Middle frontal gyrus (tissue), 1 donor: ENCODE measurements around the gene SPINK4.

Experiments
- DNase-seq: peaks from one replicate; pipeline ENCODE4 v3.0.0-alpha.2; 2015; ENCODE audit warnings: low spot score; ENCODE audit errors: extremely low spot score

Gene SPINK4

GRCh38 chr9:33256236-33256635 is 16.3 kb downstream of the SPINK4 start:
- no peak for DNase-seq

DNA sequence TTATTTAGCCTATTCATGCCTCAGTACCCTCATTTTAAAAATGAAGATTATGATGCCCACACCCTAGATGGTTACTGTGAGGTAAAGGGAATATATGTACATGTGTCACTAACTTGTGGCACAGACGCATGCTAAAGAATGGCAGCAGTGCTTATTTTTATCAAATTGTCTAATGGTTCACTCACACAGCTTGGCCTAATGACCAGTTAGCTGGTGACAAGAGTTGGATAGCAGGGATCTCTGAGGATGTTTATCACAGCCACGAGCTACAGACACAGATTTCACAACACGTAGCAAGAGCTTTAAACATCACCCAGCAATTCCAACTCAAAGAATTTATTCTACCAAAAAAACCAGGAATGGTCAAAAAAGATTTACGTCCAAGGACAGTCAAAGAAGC is 17.3 kb downstream of the SPINK4 start:
- no peak for DNase-seq

- DNase-seq = no peak
These were observed 20.4 kb downstream of the SPINK4 start for GRCh38 chr9:33260372-33260771.

GRCh38 chr9:33263131-33264002 is 23.4 kb downstream of the SPINK4 start:
- DNase-seq = no peak

DNA sequence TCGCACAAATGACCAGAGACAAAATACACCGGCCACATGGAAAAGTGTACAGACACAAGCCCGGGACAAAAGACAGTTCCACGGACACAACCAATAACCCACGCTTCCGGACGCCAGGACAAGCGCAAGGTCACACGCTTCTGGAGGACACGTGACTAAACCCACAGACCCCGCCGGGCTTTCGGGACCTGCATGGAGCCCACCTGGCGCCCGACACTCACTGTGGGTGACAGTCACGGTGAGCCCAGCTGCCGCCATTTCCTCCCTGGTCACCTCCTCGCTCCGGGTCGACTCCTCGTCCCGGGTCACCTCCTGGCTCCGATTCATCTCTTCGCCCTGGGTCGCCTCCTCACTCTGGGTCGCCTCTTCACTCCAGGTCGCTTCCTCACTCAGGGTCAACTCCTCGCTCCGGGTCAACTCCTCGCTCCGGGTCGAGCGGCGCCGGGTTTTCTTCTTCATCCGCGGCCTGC is 24.1 kb downstream of the SPINK4 start:
- DNase-seq = no peak

GRCh38 chr9:33264473-33265177 is 24.7 kb downstream of the SPINK4 start, which contains the start of the genes BAG1 and CHMP5:
Gene BAG1, minus strand, starts transcription at chr9:33264708.
Gene CHMP5, plus strand, starts transcription at chr9:33265049. Its CDS starts 30 bp downstream, at chr9:33265079.
- DNase-seq = peak; percentile 96

DNA sequence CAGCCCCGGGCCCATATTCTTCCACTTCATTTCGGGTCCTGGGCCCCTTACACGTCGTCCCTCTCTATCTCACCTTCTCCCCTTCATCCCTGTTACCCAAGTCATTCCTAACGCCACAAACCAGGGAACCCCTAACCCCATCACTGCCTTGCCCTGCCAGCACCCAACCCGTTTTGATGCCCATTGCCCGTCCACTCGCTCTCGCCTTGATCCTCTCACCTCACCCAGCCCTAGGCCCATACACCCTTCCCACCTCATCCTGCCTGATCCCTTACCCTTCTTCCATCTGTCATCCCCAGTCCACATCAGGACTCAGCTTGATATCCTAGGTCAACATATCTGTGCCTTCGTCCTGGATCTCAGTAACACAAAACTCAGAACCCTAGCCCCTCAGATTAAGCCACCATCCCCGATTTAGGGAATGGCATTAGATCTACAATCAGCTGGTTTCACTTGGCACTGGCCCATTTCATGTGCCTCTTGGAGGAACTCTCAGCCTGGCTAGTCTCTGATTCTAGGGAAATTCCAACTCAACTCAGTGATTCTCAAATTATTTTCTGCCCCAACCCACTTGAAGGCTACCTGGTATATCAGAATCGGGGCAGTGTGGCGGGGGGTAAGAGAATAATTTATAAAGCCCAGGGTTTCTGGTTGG is 25.4 kb downstream of the SPINK4 start:
- no peak for DNase-seq

GRCh38 chr9:33267151-33267767 is 27.3 kb downstream of the SPINK4 start:
- DNase-seq = no peak

DNA sequence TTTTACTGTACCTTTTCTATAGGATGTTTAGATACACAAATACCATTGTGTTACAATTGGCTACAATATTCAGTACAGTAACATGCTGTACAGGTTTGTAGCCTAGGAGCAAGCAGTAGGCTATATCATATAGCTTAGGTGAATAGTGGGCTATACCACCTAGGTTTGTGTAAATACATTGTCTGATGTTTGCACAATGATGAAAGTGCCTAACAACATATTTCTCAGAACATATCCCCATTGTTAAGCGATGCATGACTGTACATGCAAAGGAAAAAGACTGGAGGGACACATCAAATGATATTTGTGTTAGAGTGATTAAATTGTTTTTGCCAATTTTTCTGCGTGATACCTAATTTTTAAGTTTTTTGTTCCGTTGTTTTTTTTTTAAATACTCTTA is 30.2 kb downstream of the SPINK4 start:
- no peak for DNase-seq

DNA sequence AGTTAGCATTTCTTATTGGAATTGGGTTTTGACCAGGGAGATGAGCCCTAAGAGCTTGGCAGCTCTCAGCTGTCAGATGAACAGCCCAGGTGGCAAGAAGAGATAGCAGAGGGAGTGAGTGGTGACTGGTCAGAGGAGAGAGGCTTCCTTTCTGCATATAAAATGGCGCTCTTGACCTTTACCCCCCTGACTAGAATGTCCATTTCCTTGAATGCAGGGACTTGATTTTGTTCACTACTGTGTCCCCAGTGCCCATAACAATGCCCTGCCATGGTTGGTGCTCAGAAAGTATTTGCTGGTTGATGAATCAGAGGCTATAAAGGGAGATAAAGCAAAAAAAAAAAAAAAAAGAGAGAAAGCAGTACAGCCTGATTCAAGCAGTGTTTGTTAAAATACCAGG is 32.1 kb downstream of the SPINK4 start:
- no peak for DNase-seq

DNA sequence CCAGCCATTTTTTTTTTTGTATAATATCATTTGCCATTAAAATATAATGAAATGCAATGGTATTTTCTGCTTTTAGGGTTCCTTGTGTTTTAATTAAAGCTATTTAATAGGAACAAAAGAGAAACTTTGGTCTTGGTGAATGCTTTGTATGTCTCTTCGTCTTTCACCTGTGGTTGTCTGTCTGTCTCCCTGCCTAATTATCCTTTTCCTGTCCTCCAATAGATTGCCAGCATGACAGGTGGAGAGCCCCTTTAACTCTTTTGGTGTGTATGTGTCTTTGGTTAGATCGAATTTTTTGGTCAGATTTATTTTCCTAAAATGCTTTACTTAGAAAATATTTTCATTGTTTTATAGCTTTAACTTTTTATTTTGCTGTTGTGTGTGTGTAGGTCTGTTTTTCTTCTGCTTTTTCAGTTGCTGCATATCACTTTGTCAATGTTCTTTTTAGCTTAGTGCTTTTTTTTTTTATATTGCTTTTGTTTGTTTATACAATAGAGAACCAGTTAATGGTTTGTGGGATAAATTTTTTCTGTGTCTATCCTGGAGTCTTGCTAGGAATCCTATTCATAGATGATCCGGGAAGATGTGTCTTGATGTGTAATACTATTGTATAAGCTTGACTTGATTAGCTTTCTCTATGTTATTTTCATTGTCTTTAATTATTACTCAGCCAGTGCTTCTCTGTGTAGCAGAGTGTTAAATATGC is 33.5 kb downstream of the SPINK4 start:
- DNase-seq = no peak

DNA sequence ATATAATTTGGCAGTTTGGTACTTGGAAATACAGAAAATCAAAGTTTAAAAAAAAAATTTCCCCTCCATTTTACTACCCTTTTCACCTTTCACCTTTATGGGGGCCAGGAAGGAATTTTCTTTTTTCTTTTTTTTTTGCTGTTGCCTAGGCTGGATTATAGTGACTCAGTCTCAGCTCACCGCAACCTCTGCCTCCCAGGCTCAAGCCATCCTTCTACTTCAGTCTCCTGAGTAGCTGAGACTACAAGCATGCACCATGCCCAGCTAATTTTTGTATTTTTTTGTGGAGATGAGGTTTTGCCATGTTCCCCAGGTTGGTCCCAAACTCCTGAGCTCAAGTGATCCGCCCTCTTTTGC is 34.0 kb downstream of the SPINK4 start:
- no peak for DNase-seq

DNA sequence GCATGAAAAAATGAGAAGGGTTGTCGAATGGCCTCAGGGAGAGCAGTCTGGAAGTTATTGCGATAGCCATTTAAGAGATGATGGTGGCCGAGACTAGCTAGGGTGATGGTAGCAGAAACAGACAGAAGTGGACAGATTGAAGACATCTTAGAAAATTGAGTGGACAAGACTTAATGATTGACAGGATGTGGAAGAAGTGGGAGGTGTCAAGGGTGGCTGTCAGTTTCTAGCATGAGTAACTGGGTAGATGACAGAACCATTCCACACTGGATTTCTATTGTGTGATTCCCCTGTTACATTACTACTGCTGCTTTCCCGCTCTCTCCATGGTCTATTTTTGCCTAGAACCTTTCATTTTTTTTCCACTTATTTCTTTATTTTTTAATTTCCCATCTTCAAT is 37.5 kb downstream of the SPINK4 start:
- no peak for DNase-seq

DNA sequence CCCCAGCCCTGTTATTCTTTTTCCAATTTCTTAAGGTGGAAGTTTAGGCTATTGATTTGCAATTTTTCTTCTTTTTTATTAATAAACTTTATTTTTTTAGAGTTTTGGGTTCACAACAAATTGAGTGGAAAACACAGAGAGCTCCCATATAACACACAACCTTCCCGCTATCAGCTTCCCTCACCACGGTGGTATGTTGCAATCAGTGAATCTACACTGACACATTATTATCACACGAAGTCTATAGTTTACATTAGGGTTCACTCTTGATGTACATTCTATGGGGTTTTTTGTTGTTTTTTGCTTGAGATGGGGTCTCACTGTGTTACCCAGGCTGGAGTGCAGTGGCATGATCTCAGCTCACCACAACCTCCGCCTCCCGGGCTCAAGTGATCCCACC is 45.5 kb downstream of the SPINK4 start:
- no peak for DNase-seq

GRCh38 chr9:33287087-33287490 is 47.1 kb downstream of the SPINK4 start:
- DNase-seq = peak; percentile 39

DNA sequence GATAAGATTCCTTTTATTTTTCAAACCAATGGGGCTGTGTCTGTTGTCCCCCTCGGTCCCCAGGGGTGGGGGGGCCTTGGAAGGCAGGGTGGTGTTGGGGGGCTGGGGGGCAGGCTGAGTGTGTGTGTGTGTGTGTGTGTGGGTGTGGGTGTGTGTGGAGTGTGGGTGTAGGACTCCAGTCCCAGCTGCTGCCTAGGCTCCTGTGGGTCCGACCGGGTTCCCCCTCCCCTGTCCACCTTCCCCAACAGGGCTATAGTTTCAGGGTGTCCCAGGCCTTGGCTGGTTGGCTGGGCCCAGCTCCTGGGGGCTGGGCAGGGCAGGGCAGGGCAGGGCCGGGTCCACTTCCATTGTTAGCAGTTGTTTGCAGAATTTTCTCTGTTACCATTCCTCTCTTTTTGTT is 48.3 kb downstream of the SPINK4 start:
- DNase-seq = no peak

- no peak for DNase-seq
These were observed 49.0 kb downstream of the SPINK4 start for GRCh38 chr9:33288828-33289483.

DNA sequence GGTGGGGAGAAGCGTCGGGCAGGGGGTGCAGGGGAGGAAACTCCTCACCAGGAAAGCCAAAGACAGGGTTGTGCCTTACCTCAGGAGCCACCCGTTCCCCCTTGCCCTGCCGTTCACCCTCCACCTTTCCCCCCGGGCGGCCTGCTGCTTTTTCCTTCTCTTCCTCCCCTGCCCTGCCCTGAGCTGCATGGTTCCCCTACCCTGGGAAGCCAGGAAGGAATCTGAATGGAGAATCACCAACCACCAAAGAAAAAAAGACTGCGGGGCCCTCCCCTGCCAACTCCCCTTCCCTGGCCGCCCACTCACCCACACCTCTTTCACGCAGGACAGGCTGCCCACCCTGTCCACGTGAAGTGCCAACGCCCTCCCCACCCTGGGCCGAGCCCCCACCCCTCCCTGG is 49.5 kb downstream of the SPINK4 start:
- DNase-seq = no peak

- DNase-seq = no peak
These were observed 49.9 kb downstream of the SPINK4 start for GRCh38 chr9:33289936-33290246.

DNA sequence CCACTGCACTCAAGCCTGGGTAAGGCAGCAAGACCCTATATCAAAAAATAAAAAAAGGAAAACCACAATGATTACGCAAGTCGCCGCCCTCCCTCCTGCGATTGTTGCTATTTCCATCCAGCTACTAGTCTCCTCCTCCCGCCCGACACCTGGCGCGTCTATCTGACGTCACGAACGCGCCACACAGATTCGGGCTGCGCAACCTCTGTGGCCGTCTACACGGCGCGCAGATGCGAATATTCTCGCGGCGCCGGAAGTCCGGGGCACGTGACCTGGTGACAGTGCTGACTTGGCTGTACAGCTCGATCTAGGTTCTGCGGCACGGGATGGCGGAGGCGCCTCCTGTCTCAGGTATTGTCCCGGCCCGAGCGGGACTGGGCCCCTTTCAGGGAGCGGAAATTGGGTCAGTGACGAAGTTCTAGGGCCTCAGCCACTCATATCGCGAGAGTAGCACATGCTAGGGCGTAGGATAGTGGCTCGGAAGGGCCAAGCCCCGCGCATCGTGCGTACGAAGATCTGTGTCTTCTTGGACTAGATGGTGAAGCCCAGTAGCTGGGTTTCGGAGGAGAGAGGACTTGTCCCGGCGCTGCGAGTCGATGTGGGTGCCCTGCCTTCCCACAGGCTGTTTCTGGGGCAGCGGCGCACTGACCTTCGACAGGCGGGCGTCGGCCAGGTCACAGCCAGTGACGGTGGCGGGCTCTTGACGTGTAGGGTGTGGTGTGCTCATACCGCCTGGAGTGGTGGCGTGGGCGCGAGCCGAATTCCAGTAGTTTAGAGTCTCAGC is 50.5 kb downstream of the SPINK4 start, which contains the start of gene NFX1:
TSS of gene NFX1 (plus strand) at position 270 of the 784 bp plus-strand sequence. CDS start at position 327, 57 bp downstream.
- peak; percentile 97 for DNase-seq
